PFSK-1 (cell line): ENCODE measurements around the gene ASIC2.

ENCODE experiments used
- FOXP2 ChIP-seq: optimal IDR thresholded peaks from 2 replicates; pipeline ENCODE3; 2011; ENCODE audit warnings: borderline replicate concordance, control low read depth, inconsistent platforms; ENCODE audit not compliant: insufficient read depth; ENCODE audit errors: extremely low read length, extremely low read depth
- POLR2AphosphoS5 ChIP-seq: IDR thresholded peaks from 2 replicates; pipeline ENCODE4 v1.6.1; 2012; ENCODE audit warnings: low read depth, mild to moderate bottlenecking, control low read depth, low read length, moderate library complexity
- SIN3A ChIP-seq: IDR thresholded peaks from 2 replicates; pipeline ENCODE4 v1.6.1; 2012; ENCODE audit warnings: mild to moderate bottlenecking, low read length, moderate library complexity, borderline replicate concordance; ENCODE audit not compliant: insufficient read depth
- TAF1 ChIP-seq: IDR thresholded peaks from 2 replicates; pipeline ENCODE4 v1.6.1; 2012; ENCODE audit warnings: low read length, control low read depth, borderline replicate concordance; ENCODE audit not compliant: insufficient read depth
- TF ChIP-seq, protein P1 (sequence below), 2 experiments: IDR thresholded peaks; 2 replicates each; pipeline versions ENCODE4 v1.6.1 to v1.8.0; 2011 to 2012; ENCODE audit warnings: low read depth in 2 of 2, low read length in 2 of 2, control low read depth in 1 of 2, inconsistent platforms in 1 of 2, mild to moderate bottlenecking in 1 of 2, moderate library complexity in 1 of 2; ENCODE audit not compliant: insufficient read depth in 1 of 2

Gene ASIC2

DNA sequence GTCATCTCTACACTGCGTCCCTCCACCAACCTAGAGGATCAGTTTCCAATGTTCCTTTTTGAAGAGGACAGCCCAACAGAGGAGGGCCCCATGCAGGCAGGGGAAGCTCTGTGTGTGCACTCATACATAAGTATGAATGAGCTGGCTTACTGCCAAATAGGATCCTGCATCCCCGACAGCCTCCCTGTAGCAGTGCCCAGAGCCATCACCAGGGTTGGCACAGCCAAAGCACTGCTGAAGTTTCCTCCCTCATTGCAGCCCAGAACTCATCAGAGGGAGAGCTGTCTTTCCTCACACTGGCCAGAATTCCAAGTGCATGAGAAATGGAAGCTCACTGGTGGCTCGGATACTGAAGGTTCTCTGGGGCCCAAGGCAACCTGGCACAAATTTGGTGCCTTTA is 114.4 kb downstream of the ASIC2 start:
- TF ChIP-seq TAF1 (no peak), POLR2AphosphoS5 (no peak), FOXP2 (no peak), SIN3A (no peak)
- TF ChIP-seq, protein P1, sequence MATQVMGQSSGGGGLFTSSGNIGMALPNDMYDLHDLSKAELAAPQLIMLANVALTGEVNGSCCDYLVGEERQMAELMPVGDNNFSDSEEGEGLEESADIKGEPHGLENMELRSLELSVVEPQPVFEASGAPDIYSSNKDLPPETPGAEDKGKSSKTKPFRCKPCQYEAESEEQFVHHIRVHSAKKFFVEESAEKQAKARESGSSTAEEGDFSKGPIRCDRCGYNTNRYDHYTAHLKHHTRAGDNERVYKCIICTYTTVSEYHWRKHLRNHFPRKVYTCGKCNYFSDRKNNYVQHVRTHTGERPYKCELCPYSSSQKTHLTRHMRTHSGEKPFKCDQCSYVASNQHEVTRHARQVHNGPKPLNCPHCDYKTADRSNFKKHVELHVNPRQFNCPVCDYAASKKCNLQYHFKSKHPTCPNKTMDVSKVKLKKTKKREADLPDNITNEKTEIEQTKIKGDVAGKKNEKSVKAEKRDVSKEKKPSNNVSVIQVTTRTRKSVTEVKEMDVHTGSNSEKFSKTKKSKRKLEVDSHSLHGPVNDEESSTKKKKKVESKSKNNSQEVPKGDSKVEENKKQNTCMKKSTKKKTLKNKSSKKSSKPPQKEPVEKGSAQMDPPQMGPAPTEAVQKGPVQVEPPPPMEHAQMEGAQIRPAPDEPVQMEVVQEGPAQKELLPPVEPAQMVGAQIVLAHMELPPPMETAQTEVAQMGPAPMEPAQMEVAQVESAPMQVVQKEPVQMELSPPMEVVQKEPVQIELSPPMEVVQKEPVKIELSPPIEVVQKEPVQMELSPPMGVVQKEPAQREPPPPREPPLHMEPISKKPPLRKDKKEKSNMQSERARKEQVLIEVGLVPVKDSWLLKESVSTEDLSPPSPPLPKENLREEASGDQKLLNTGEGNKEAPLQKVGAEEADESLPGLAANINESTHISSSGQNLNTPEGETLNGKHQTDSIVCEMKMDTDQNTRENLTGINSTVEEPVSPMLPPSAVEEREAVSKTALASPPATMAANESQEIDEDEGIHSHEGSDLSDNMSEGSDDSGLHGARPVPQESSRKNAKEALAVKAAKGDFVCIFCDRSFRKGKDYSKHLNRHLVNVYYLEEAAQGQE (IDR thresholded peaks at IDR 0.05; ENCODE audit: insufficient read depth in 1 of 2, low read depth in 2 of 2, low read length in 2 of 2) = no peak

DNA sequence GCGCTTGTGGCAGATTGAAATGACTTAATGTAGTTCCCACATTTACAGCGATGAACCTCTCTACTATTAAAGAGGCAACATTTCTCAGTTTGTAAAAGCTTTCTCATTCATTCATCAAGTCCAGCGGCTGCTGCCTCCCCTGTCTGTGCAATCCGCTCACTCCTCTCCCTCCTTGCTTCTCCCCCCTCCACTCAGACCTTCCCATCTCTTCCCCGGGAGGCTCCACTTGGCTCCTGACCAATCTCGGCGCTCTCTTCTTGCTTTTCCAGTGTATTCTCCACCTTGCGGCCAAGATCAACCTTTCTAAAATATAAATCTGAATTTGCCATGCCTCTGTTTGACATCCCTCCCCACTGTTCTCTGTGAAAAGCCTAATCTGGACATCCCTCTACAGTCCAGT is 117.5 kb downstream of the ASIC2 start:
- TF ChIP-seq SIN3A = no peak
- TF ChIP-seq, protein P1 (IDR thresholded peaks at IDR 0.05; ENCODE audit: insufficient read depth in 1 of 2, low read depth in 2 of 2, low read length in 2 of 2) = no peak
- TF ChIP-seq POLR2AphosphoS5 = no peak
- TF ChIP-seq FOXP2 = no peak
- no peak for TF ChIP-seq TAF1

DNA sequence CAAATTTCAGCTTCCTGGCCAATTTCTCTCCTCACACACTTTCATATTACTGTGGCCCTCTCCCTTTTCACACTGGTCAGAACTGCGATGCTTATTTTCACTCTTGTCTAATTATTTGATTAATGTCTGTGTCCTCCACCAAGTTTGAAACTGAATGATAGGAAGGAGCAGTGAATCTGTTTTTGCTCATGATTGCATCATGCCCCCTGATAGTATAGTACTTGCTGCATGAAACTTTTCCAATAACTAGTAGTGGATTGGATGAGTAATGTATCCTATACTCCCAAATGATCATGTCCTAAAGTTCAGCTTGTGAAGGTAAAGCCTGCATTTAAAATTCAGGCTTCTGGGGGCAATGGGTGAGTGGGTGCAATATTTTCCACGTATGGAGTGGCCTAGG is 121.2 kb downstream of the ASIC2 start:
- TF ChIP-seq POLR2AphosphoS5 (no peak), SIN3A (no peak), TAF1 (no peak), FOXP2 (no peak)
- TF ChIP-seq, protein P1 (IDR thresholded peaks at IDR 0.05; ENCODE audit: insufficient read depth in 1 of 2, low read depth in 2 of 2, low read length in 2 of 2) = no peak

- TF ChIP-seq TAF1 (no peak), SIN3A (no peak), FOXP2 (no peak), POLR2AphosphoS5 (no peak)
- TF ChIP-seq, protein P1 (IDR thresholded peaks at IDR 0.05; ENCODE audit: insufficient read depth in 1 of 2, low read depth in 2 of 2, low read length in 2 of 2) = no peak
Measured at GRCh38 chr17:33169580-33170285, 123.4 kb downstream of the ASIC2 start.
